Cardiac muscle cell (in vitro differentiated cells and primary cell): ENCODE measurements around the gene ZG16B. TPM values are rescaled to one million over a fixed set of nuclear protein-coding genes. Genes with fewer than 3 reads are reported as not detected.

Experiments
- DNase-seq, 2 donors: peaks; one replicate each; pipeline versions ENCODE4 v3.0.0 to v3.0.0-alpha.2; 2010 to 2017; ENCODE audit warnings: low read depth in 1 of 2, low spot score in 1 of 2
- H3K27ac ChIP-seq: fragments of 200-600 bp; sonication (generic); 2 replicates; pipeline ENCODE4 v1.5.1; 2016
- H3K27me3 ChIP-seq: fragments of 200-600 bp; sonication (generic); 2 replicates; pipeline ENCODE4 v1.6.0; 2016; ENCODE audit warnings: control low read depth
- H3K36me3 ChIP-seq: fragments of 200-600 bp; sonication (generic); 2 replicates; pipeline ENCODE4 v1.5.1; 2016; ENCODE audit warnings: control low read depth
- H3K4me1 ChIP-seq: fragments of 200-600 bp; sonication (generic); 2 replicates; pipeline ENCODE4 v1.8.1; 2017; ENCODE audit warnings: low read depth, mild to moderate bottlenecking, mixed run types
- H3K4me3 ChIP-seq: fragments of 200-600 bp; sonication (generic); 2 replicates; pipeline ENCODE4 v1.5.1; 2016; ENCODE audit warnings: mild to moderate bottlenecking
- H3K9me3 ChIP-seq: fragments of 200-600 bp; sonication (generic); 2 replicates; pipeline ENCODE4 v1.5.1; 2017; ENCODE audit warnings: low read depth, mild to moderate bottlenecking, control low read depth
- polyA plus RNA-seq: library from polyadenylated mRNA; unstranded; fragments of >200 nt; fragmentation: Nextera tagmentation; extraction: Ambion mirVana; gene quantifications from 2 replicates; pipeline ENCODE4 v1.2.1, GENCODE V29; 2016
- total RNA-seq: library from RNA; depleted of rRNA; stranded (reverse); fragments of >200 nt; gene quantifications from 2 replicates; pipeline ENCODE4 v1.2.3, GENCODE V29; 2016
- TF ChIP-seq, protein P1 (sequence below): IDR thresholded peaks from 2 replicates; pipeline ENCODE4 v1.5.1; 2012; ENCODE audit warnings: low read depth, mild to moderate bottlenecking, low read length

Gene ZG16B
- total and polyA plus RNA-seq, 2 experiments from 2014 or later: not detected

GRCh38 chr16:2790631-2791030, 39.5 kb upstream of the ZG16B start:
- H3K27ac ChIP-seq: no peak overlapping the region
- TF ChIP-seq, protein P1, sequence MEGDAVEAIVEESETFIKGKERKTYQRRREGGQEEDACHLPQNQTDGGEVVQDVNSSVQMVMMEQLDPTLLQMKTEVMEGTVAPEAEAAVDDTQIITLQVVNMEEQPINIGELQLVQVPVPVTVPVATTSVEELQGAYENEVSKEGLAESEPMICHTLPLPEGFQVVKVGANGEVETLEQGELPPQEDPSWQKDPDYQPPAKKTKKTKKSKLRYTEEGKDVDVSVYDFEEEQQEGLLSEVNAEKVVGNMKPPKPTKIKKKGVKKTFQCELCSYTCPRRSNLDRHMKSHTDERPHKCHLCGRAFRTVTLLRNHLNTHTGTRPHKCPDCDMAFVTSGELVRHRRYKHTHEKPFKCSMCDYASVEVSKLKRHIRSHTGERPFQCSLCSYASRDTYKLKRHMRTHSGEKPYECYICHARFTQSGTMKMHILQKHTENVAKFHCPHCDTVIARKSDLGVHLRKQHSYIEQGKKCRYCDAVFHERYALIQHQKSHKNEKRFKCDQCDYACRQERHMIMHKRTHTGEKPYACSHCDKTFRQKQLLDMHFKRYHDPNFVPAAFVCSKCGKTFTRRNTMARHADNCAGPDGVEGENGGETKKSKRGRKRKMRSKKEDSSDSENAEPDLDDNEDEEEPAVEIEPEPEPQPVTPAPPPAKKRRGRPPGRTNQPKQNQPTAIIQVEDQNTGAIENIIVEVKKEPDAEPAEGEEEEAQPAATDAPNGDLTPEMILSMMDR: no peak
- peaks cover 26% of the 10 kb centered on the region for H3K27me3 ChIP-seq
- H3K36me3 ChIP-seq: no peaks in the 10 kb centered on the region
- no peak for DNase-seq
- no peaks in the 10 kb centered on the region for H3K4me1 ChIP-seq
- no peak overlapping the region for H3K4me3 ChIP-seq
- H3K9me3 ChIP-seq: no peaks in the 10 kb centered on the region

DNA sequence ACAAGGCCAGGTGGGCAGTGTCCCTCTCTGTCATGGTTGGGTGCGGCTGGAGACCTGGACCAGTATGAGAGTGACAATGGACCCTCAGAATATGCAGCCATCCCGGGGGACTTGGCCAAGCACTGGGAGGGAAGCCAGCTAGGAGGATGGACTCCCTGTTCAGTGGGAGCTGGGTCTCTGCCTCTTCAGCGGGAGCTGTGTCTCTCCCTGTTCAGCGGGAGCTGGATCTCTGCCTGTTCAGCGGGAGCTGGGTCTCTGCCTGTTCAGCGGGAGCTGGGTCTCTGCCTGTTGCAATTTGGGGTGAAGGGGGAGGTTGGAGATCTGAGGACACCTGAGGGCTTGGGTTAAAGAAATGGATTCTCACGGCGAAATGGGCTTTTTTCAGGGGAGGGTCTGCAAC, 38.9 kb upstream of the ZG16B start:
- TF ChIP-seq, protein P1: no peak
- no peaks in the 10 kb centered on the region for H3K4me1 ChIP-seq
- H3K36me3 ChIP-seq: no peaks in the 10 kb centered on the region
- H3K9me3 ChIP-seq: no peaks in the 10 kb centered on the region
- no peak overlapping the region for H3K27ac ChIP-seq
- peaks cover 21% of the 10 kb centered on the region for H3K27me3 ChIP-seq
- no peak for DNase-seq
- H3K4me3 ChIP-seq: no peak overlapping the region

- no peak overlapping the region for H3K27ac ChIP-seq
- no peaks in the 10 kb centered on the region for H3K36me3 ChIP-seq
- H3K4me1 ChIP-seq: no peaks in the 10 kb centered on the region
Observed at GRCh38 chr16:2792940-2793339, 37.2 kb upstream of the ZG16B start.

GRCh38 chr16:2795395-2796143, 34.5 kb upstream of the ZG16B start:
- no peak for DNase-seq
- H3K9me3 ChIP-seq: no peaks in the 10 kb centered on the region
- TF ChIP-seq, protein P1: no peak
- no peaks in the 10 kb centered on the region for H3K36me3 ChIP-seq
- no peaks in the 10 kb centered on the region for H3K4me1 ChIP-seq
- peaks cover 14% of the 10 kb centered on the region for H3K27me3 ChIP-seq
- H3K4me3 ChIP-seq: no peak overlapping the region
- H3K27ac ChIP-seq: no peak overlapping the region

More at GRCh38 chr16:2792940-2793339, 37.2 kb upstream of the ZG16B start:
- Histone ChIP-seq H3K27me3 (peaks cover 16% of the 10 kb centered on the region), H3K9me3 (no peaks in the 10 kb centered on the region), H3K4me3 (no peak overlapping the region)
- no peak for DNase-seq
- TF ChIP-seq, protein P1: no peak

GRCh38 chr16:2798723-2799204, 31.3 kb upstream of the ZG16B start:
- Histone ChIP-seq H3K4me3 (no peak overlapping the region), H3K9me3 (no peaks in the 10 kb centered on the region), H3K4me1 (no peaks in the 10 kb centered on the region), H3K27me3 (no peaks in the 10 kb centered on the region), H3K27ac (no peak overlapping the region), H3K36me3 (no peaks in the 10 kb centered on the region)
- TF ChIP-seq, protein P1: no peak
- DNase-seq: no peak
